B cell (primary cell): ENCODE results near the gene DENND1A.

Experiments
- CTCF ChIP-seq: fragments of 200-600 bp; IDR thresholded peaks from one replicate; pipeline ENCODE4 v1.8.0; 2022; ENCODE audit warnings: antibody characterized with exemption, mild to moderate bottlenecking
- EZH2 ChIP-seq: IDR thresholded peaks from 2 replicates; pipeline ENCODE4 v1.6.1; 2012; ENCODE audit warnings: borderline replicate concordance, low read depth, mild to moderate bottlenecking, moderate library complexity, low read length; ENCODE audit not compliant: insufficient read depth, poor library complexity, severe bottlenecking

GRCh38 chr9:123365287-123365880 is 564.5 kb downstream of the DENND1A start:
- no peak for TF ChIP-seq EZH2
- no peak for TF ChIP-seq CTCF
